ENCODE measurements around the gene CREB5.

- TF ChIP-seq CTCF (IDR thresholded peaks at IDR 0.05 in 4 of 5, conservative IDR thresholded peaks at IDR 0.05 in 1 of 5) (no peak), POLR2A (IDR thresholded peaks at IDR 0.05) (no peak)
Observed at GRCh38 chr7:28481091-28481926, 69.0 kb downstream of the CREB5 start.

Measured in gastrocnemius medialis (tissue), 4 donors.